ENCODE measurements around the gene NOG.

GRCh38 chr17:56599566-56599965, 6.1 kb downstream of the NOG start:
- TF ChIP-seq CTCF (IDR thresholded peaks at IDR 0.05; ENCODE audit: borderline replicate concordance, extremely low read depth, low read length, poor library complexity, severe bottlenecking) (no peak), EZH2 (IDR thresholded peaks at IDR 0.05; ENCODE audit: borderline replicate concordance, low read depth, low read length, severe bottlenecking) (no peak)
